Common myeloid progenitor, CD34-positive (primary cell): ENCODE data around the gene TGFBR1.

Experiments
- CTCF ChIA-PET: fragments of 350-600 bp; sonication (Branson Sonifier 250); formaldehyde crosslinking; loops from one replicate; lab custom pipeline; 2021; ENCODE audit warnings: antibody characterized with exemption; lab: Charles Lee
- POLR2A ChIA-PET: fragments of 350-600 bp; sonication (Branson Sonifier 250); formaldehyde crosslinking; loops from one replicate; lab custom pipeline; 2021; ENCODE audit warnings: antibody characterized with exemption; lab: Charles Lee
- DNase-seq, 3 donors: peaks; one replicate each; pipeline versions ENCODE4 v3.0.0 to v3.0.0-alpha.2; 2013
- H3K27ac ChIP-seq, 2 experiments: 1 replicate in 1 of 2; 2 replicates in 1 of 2; pipeline ENCODE4 v1.7.0; 2013; ENCODE audit warnings: inconsistent platforms in 2 of 2, low read length in 2 of 2, mild to moderate bottlenecking in 2 of 2, low read depth in 1 of 2, moderate library complexity in 1 of 2; ENCODE audit not compliant: severe bottlenecking in 2 of 2, insufficient read depth in 1 of 2, poor library complexity in 1 of 2
- H3K27me3 ChIP-seq, 5 experiments: replicated peaks in 2 of 5; 1 replicate in 3 of 5; 2 replicates in 2 of 5; pipeline versions ENCODE4 v1.6.1 to v1.7.0; 2013; ENCODE audit warnings: low read length in 4 of 5, mild to moderate bottlenecking in 2 of 5, moderate library complexity in 2 of 5, inconsistent platforms in 1 of 5; ENCODE audit not compliant: insufficient read depth in 5 of 5, control insufficient read depth in 4 of 5
- H3K36me3 ChIP-seq, 4 experiments: 1 replicate in 2 of 4; 2 replicates in 2 of 4; pipeline versions ENCODE4 v1.6.1 to v1.7.0; 2013; ENCODE audit warnings: low read length in 3 of 4, control low read depth in 1 of 4, mild to moderate bottlenecking in 1 of 4; ENCODE audit not compliant: control insufficient read depth in 4 of 4, insufficient read depth in 4 of 4
- H3K4me1 ChIP-seq, 4 experiments: 1 replicate in 3 of 4; 2 replicates in 1 of 4; pipeline versions ENCODE4 v1.6.1 to v1.7.1; 2013; ENCODE audit warnings: low read length in 3 of 4, mild to moderate bottlenecking in 3 of 4, control low read depth in 1 of 4, inconsistent platforms in 1 of 4, moderate library complexity in 1 of 4; ENCODE audit not compliant: control insufficient read depth in 4 of 4, insufficient read depth in 4 of 4; ENCODE audit errors: control extremely low read depth in 1 of 4
- H3K4me3 ChIP-seq, 7 experiments: 1 replicate in 4 of 7; 2 replicates in 3 of 7; pipeline versions ENCODE4 v1.5.1 to v1.7.0; 2013; ENCODE audit warnings: mild to moderate bottlenecking in 7 of 7, low read length in 6 of 7, moderate library complexity in 6 of 7, inconsistent platforms in 2 of 7, low read depth in 2 of 7, control low read depth in 1 of 7; ENCODE audit not compliant: insufficient read depth in 4 of 7, control insufficient read depth in 1 of 7; ENCODE audit errors: extremely low read depth in 1 of 7
- H3K9me3 ChIP-seq, 5 experiments: 1 replicate in 4 of 5; 2 replicates in 1 of 5; pipeline versions ENCODE4 v1.6.1 to v1.7.1; 2013; ENCODE audit warnings: low read length in 4 of 5, mild to moderate bottlenecking in 2 of 5, inconsistent platforms in 1 of 5, low read depth in 1 of 5, moderate library complexity in 1 of 5; ENCODE audit not compliant: control insufficient read depth in 4 of 5, insufficient read depth in 2 of 5; ENCODE audit errors: control extremely low read depth in 1 of 5
- WGBS: methylation state at CpG from one replicate; pipeline ENCODE4 v1.1.5; 2013; ENCODE audit not compliant: insufficient coverage; 5-methylcytosine and 5-hydroxymethylcytosine counted together

TGFBR1 gene

GRCh38 chr9:99185934-99186333 lies 81.0 kb downstream of the TGFBR1 start:
- Histone ChIP-seq H3K4me3 (no peak overlapping the region), H3K4me1 (peaks cover 7 to 37% (median 28%) of the 10 kb centered on the region in 4 experiments), H3K36me3 (no peaks in the 10 kb centered on the region), H3K27ac (no peak overlapping the region), H3K9me3 (no peaks in the 10 kb centered on the region), H3K27me3 (no peaks in the 10 kb centered on the region)
- no peak for DNase-seq
- CTCF ChIA-PET = interaction anchor here (0.8 to 13.3 kb wide), 18 partner anchors 8 to 1410 kb away, joined by 3 to 148 read pairs (median 4); partner anchors contain the start of genes ALG2 and SEC61B
- WGBS = 94% methylated on average over 5 of the region's 5 CpGs
- POLR2A ChIA-PET = interaction anchor here (0.7 to 2.0 kb wide), 2 partner anchors 36 to 998 kb away, joined by 3 to 5 read pairs; partner anchors contain the start of genes ALG2 and SEC61B

- Histone ChIP-seq H3K36me3 (no peaks in the 10 kb centered on the region), H3K4me3 (no peak overlapping the region), H3K9me3 (no peaks in the 10 kb centered on the region), H3K4me1 (peaks cover 0 to 23% (median 16%) of the 10 kb centered on the region in 4 experiments), H3K27ac (no peak overlapping the region), H3K27me3 (no peaks in the 10 kb centered on the region)
- ChIA-PET POLR2A (no interaction called here), CTCF (interaction anchor here (0.8 to 13.3 kb wide), 4 partner anchors 10 to 815 kb away, joined by 4 to 148 read pairs (median 5); no protein-coding TSS in a partner anchor)
- no CpG with 5 or more reads among the region's 4 CpGs for WGBS
- no peak for DNase-seq
Measured at GRCh38 chr9:99187311-99187710, 82.4 kb downstream of the TGFBR1 start.

- Histone ChIP-seq H3K27ac (no peak overlapping the region), H3K4me1 (peaks cover 0 to 18% (median 10%) of the 10 kb centered on the region in 4 experiments), H3K9me3 (no peaks in the 10 kb centered on the region), H3K36me3 (no peaks in the 10 kb centered on the region), H3K4me3 (no peak overlapping the region), H3K27me3 (no peaks in the 10 kb centered on the region)
- ChIA-PET POLR2A (interaction anchor here (0.6 to 0.7 kb wide), 2 partner anchors 98 to 1162 kb away, joined by 3 to 4 read pairs; no protein-coding TSS in a partner anchor), CTCF (interaction anchor here (1.0 to 1.4 kb wide), 4 partner anchors 13 to 388 kb away, joined by 3 read pairs; no protein-coding TSS in a partner anchor)
- WGBS = 100% methylated on average over 2 of the region's 2 CpGs
- DNase-seq = no peak
Measured at GRCh38 chr9:99189186-99189585, 84.3 kb downstream of the TGFBR1 start.

GRCh38 chr9:99189887-99190596 lies 85.1 kb downstream of the TGFBR1 start:
- ChIA-PET CTCF (interaction anchor here (0.8 to 1.5 kb wide), 5 partner anchors 8 to 29 kb away, joined by 3 to 6 read pairs (median 3); no protein-coding TSS in a partner anchor), POLR2A (interaction anchor here (0.6 kb wide), 1 partner anchor 97 kb away, joined by 4 read pairs; no protein-coding TSS in a partner anchor)
- Histone ChIP-seq H3K4me3 (no peak overlapping the region), H3K4me1 (peaks cover 0 to 10% (median 6%) of the 10 kb centered on the region in 4 experiments), H3K9me3 (no peaks in the 10 kb centered on the region), H3K27ac (no peak overlapping the region), H3K27me3 (no peaks in the 10 kb centered on the region), H3K36me3 (no peaks in the 10 kb centered on the region)
- DNase-seq = no peak
- WGBS = 98% methylated on average over 7 of the region's 8 CpGs

GRCh38 chr9:99190597-99191283 lies 85.8 kb downstream of the TGFBR1 start:
- H3K4me1 ChIP-seq = peaks cover 0 to 8% (median 3%) of the 10 kb centered on the region in 4 experiments
- no peak for DNase-seq
- no peak overlapping the region for H3K27ac ChIP-seq
- no peaks in the 10 kb centered on the region for H3K36me3 ChIP-seq
- H3K4me3 ChIP-seq = no peak overlapping the region
- no peaks in the 10 kb centered on the region for H3K27me3 ChIP-seq
- ChIA-PET POLR2A (no interaction called here), CTCF (interaction anchor here (0.8 to 1.6 kb wide), 5 partner anchors 9 to 41 kb away, joined by 3 to 6 read pairs (median 3); no protein-coding TSS in a partner anchor)
- no peaks in the 10 kb centered on the region for H3K9me3 ChIP-seq
- 94% methylated on average over 3 of the region's 3 CpGs for WGBS

GRCh38 chr9:99192786-99193465 lies 88.0 kb downstream of the TGFBR1 start:
- CTCF ChIA-PET = interaction anchor here (1.3 to 1.6 kb wide), 2 partner anchors 8 to 10 kb away, joined by 3 to 4 read pairs; no protein-coding TSS in a partner anchor
- no peak for DNase-seq

More at GRCh38 chr9:99192786-99193465, 88.0 kb downstream of the TGFBR1 start:
- 100% methylated on average over 4 of the region's 5 CpGs for WGBS
- POLR2A ChIA-PET = no interaction called here
- Histone ChIP-seq H3K27me3 (no peaks in the 10 kb centered on the region), H3K4me3 (no peak overlapping the region), H3K9me3 (no peaks in the 10 kb centered on the region), H3K27ac (no peak overlapping the region), H3K36me3 (no peaks in the 10 kb centered on the region), H3K4me1 (peaks cover 0 to 3% (median 0%) of the 10 kb centered on the region in 4 experiments)
